GM12874 (cell line): ENCODE measurements around the gene OR2S2.
A peak's percentile ranks its signal among the peaks of the same experiment; 100 is the strongest.

Experiments used
- TF ChIP-seq, protein P1 (sequence below): IDR thresholded peaks from 2 replicates; pipeline ENCODE4 v1.5.1; 2011; ENCODE audit warnings: low read depth, mild to moderate bottlenecking, control low read depth, low read length, moderate library complexity; ENCODE audit not compliant: insufficient read depth

Gene OR2S2

DNA sequence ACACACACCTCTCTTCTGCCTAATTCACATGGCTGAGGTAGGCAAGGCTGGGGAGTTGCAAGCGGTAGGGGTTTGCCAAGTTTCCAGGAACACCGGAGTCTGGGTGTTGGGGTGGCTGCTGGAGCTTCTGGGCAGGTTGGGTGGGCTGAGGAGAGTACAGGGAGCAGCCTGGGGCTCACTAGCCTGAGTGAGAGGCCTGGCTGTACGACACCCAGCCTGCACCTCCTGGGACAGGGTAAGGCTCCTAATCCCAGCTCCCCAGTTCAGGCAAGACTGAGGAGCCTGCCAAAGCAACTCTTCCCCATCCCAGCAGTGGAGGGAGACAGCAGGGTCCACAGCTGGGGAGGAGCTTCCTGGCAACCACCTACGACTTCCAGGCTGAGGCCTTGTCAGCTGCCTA is 40.7 kb downstream of the OR2S2 start:
- TF ChIP-seq, protein P1, sequence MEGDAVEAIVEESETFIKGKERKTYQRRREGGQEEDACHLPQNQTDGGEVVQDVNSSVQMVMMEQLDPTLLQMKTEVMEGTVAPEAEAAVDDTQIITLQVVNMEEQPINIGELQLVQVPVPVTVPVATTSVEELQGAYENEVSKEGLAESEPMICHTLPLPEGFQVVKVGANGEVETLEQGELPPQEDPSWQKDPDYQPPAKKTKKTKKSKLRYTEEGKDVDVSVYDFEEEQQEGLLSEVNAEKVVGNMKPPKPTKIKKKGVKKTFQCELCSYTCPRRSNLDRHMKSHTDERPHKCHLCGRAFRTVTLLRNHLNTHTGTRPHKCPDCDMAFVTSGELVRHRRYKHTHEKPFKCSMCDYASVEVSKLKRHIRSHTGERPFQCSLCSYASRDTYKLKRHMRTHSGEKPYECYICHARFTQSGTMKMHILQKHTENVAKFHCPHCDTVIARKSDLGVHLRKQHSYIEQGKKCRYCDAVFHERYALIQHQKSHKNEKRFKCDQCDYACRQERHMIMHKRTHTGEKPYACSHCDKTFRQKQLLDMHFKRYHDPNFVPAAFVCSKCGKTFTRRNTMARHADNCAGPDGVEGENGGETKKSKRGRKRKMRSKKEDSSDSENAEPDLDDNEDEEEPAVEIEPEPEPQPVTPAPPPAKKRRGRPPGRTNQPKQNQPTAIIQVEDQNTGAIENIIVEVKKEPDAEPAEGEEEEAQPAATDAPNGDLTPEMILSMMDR = no peak

DNA sequence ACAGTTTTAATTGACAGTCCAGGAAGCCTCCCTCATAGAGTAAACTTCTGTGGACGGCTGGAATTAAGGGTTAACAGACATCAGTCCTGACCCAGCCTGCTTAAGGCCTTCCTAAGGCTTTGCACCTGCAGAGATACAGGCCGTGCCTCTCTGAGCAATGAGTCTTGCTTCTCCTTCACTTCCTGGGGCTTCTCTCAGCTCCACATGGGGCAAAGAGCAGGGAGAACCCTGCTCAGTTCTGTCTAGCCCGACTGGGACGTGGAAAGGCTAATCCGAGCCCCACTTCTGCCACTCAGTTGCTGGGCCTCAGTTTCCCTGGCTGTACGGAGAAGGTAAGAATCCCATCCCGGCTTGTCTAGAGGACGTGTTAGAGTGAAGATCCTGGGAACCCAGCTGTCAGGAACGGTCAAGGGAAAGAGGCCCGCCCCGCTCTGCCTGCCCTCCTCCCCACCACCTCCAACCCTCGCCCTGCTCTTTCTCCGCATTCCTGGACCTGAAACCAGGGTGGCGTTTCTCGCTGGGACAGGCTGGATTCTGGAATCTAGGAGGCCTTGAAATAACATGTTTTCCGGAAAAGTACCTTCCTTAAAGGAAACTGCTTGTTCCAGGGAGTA is 42.2 kb downstream of the OR2S2 start:
- TF ChIP-seq, protein P1 = no peak

DNA sequence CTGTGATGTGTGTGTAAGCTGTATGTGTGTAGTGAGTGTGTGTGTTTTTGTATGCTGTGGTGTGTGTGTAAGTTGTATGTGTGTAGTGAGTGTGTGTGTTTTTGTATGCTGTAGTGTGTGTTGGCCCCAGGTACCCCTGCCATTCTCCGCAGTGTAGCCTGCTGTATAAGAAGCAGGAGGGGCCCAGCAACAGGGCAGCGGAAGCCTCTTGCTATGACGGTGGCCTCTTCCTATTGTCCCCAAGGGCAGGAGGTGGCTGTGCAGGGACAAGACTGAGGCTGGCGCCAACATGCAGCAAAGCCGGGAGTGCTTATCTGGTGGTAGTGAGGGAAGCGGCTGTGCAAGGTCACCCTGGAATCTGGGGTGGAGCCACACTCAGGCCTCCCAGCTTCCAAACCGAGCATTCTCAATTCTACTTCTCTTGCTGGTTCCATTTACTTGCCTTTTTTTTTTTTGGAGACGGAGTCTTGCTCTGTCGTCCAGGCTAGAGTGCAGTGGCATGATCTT is 43.6 kb downstream of the OR2S2 start:
- TF ChIP-seq, protein P1 = no peak

DNA sequence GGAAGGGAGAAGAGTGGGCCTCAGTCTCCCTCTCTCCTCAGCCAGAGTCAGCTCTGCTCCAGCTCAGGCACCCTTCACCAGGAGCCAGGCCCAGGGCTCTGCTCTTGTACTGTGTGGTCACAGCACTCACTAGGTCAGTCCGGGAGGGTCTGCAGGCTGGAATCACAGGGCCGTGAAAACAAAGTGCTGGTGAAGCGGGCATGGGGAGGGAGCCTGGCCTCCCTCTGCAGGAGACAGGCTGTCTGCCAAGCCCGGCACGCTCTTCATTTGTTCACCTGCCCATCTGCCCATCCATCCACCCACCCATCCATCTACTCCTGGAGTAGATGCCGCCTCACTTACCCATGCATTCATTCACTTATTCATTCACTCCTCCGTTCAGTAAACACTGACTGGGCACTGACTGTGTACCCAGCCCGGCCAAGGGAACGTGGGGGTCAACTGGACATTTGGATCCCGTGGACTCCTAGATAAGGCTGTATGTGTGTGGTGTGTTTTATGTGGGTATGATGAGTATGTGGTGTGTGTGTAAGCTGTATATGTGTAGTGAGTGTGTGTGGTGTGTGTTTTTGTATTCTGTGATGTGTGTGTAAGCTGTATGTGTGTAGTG is 45.1 kb downstream of the OR2S2 start:
- TF ChIP-seq, protein P1 = no peak

DNA sequence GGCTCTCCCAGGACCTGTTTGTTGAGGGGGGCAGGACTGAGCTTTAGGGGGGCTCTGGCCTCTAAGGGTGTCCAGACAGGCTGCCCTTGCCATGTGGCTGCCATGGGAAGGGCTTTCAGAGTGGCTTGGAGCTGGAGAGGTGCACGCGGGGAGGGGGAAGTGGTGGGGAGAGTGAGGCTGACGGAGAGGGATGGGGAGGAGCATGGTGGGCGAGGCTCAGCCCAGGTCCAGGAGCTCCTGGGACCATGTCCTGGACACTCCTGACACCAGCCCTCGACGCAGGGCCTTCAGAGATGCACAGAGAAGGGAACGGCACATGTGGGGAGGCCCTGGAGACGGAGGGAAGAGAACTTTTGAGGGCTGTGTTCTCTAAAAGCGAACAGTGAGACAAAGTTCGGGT is 46.3 kb downstream of the OR2S2 start:
- TF ChIP-seq, protein P1 = no peak

DNA sequence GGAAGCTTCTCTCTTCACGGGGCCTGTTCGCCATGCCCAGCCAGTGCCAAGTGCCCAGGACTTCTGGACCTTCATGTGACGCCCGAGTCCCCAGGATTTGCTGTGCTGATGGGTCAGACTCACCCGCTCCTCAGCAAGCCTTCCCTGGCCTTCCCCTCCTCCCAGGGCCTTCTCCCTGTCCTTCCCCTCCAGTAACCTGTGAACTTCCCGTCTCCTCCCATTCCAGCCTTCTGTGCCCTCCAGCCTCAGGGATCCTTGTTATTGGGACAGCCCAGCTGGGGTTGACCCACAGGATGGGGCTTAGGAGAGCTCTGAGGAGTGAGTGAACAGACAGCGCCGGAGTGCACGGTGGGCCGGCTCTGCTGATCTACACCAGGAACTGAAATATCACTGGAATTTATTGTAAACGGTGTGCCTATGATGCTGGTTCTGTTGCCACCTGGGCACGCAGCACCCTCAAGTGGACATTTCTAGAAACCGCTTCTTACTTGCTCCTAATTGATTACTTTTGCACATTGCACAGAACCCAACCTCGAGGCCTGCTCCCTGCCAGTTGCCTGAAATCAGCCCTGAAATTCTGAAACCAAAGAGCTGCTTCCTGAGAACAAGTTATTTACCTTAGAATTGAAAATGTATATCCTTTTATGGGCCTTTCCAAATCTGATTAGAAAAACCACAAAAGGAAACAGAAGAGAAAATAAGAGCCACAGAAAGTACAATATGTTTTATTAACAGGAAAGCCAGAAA is 47.2 kb downstream of the OR2S2 start:
- TF ChIP-seq, protein P1 = peak; percentile 45; the same call in 1 of the 2 replicates
